HUES64 (cell line): Measurements from ENCODE around the gene OSBPL2.

Source experiments
- H3K27ac ChIP-seq: 2 replicates; pipeline ENCODE4 v1.7.0; 2013; ENCODE audit warnings: low read depth, low read length, inconsistent platforms
- H3K27me3 ChIP-seq: 2 replicates; pipeline ENCODE4 v1.6.1; 2013; ENCODE audit warnings: mild to moderate bottlenecking, low read length; ENCODE audit not compliant: insufficient read depth
- H3K36me3 ChIP-seq: 2 replicates; pipeline ENCODE4 v1.6.1; 2013; ENCODE audit warnings: mild to moderate bottlenecking, low read length; ENCODE audit not compliant: insufficient read depth
- H3K4me1 ChIP-seq: 2 replicates; pipeline ENCODE4 v1.6.1; 2013; ENCODE audit warnings: mild to moderate bottlenecking, low read length, moderate library complexity; ENCODE audit not compliant: insufficient read depth
- H3K4me3 ChIP-seq: 2 replicates; pipeline ENCODE4 v1.5.1; 2013; ENCODE audit warnings: mild to moderate bottlenecking, low read length, moderate library complexity
- H3K9ac ChIP-seq: 2 replicates; pipeline ENCODE4 v1.6.1; 2013; ENCODE audit warnings: mild to moderate bottlenecking, low read depth, low read length
- H3K9me3 ChIP-seq: 2 replicates; pipeline ENCODE4 v1.6.1; 2013; ENCODE audit warnings: low read depth, low read length; ENCODE audit not compliant: insufficient read depth
- WGBS: fragments of 150-250, 120-280 bp; methylation state at CpG from one replicate; pipeline ENCODE4 v1.1.7; 2013; ENCODE audit warnings: missing lambda C conversion rate; 5-methylcytosine and 5-hydroxymethylcytosine counted together

The OSBPL2 gene

GRCh38 chr20:62334881-62335280 lies 96.6 kb downstream of the OSBPL2 start:
- H3K36me3 ChIP-seq: peaks cover 87% of the 10 kb centered on the region
- 96% methylated on average over 13 of the region's 13 CpGs for WGBS
- H3K4me1 ChIP-seq: no peaks in the 10 kb centered on the region
- H3K9me3 ChIP-seq: no peaks in the 10 kb centered on the region
- no peaks in the 10 kb centered on the region for H3K27me3 ChIP-seq
- no peak overlapping the region for H3K4me3 ChIP-seq
- H3K27ac ChIP-seq: no peak overlapping the region
- H3K9ac ChIP-seq: no peak overlapping the region

- peaks cover 87% of the 10 kb centered on the region for H3K36me3 ChIP-seq
- no peaks in the 10 kb centered on the region for H3K4me1 ChIP-seq
- WGBS: 94% methylated on average over 6 of the region's 6 CpGs
- no peak overlapping the region for H3K9ac ChIP-seq
- H3K4me3 ChIP-seq: no peak overlapping the region
- no peaks in the 10 kb centered on the region for H3K9me3 ChIP-seq
- H3K27ac ChIP-seq: no peak overlapping the region
- H3K27me3 ChIP-seq: no peaks in the 10 kb centered on the region
These were observed 97.2 kb downstream of the OSBPL2 start for GRCh38 chr20:62335532-62335931.

GRCh38 chr20:62336329-62336728 lies 98.0 kb downstream of the OSBPL2 start:
- no peak overlapping the region for H3K27ac ChIP-seq
- no peak overlapping the region for H3K4me3 ChIP-seq
- H3K27me3 ChIP-seq: no peaks in the 10 kb centered on the region
- peaks cover 89% of the 10 kb centered on the region for H3K36me3 ChIP-seq
- WGBS: 93% methylated on average over 11 of the region's 11 CpGs
- no peaks in the 10 kb centered on the region for H3K4me1 ChIP-seq
- no peaks in the 10 kb centered on the region for H3K9me3 ChIP-seq
- no peak overlapping the region for H3K9ac ChIP-seq

GRCh38 chr20:62336775-62337557 lies 98.6 kb downstream of the OSBPL2 start:
- WGBS: 97% methylated on average over 53 of the region's 53 CpGs

GRCh38 chr20:62337558-62338293 lies 99.4 kb downstream of the OSBPL2 start:
- Histone ChIP-seq H3K4me3 (no peak overlapping the region), H3K36me3 (peaks cover 85% of the 10 kb centered on the region), H3K4me1 (no peaks in the 10 kb centered on the region), H3K27ac (no peak overlapping the region), H3K9ac (no peak overlapping the region), H3K9me3 (no peaks in the 10 kb centered on the region), H3K27me3 (no peaks in the 10 kb centered on the region)
- 95% methylated on average over 34 of the region's 34 CpGs for WGBS

More at GRCh38 chr20:62336775-62337557, 98.6 kb downstream of the OSBPL2 start:
- Histone ChIP-seq H3K36me3 (peaks cover 89% of the 10 kb centered on the region), H3K9ac (no peak overlapping the region), H3K4me3 (no peak overlapping the region), H3K9me3 (no peaks in the 10 kb centered on the region), H3K27ac (no peak overlapping the region), H3K27me3 (no peaks in the 10 kb centered on the region), H3K4me1 (no peaks in the 10 kb centered on the region)

- Histone ChIP-seq H3K36me3 (peaks cover 85% of the 10 kb centered on the region), H3K9ac (no peak overlapping the region)
These were observed 99.9 kb downstream of the OSBPL2 start for GRCh38 chr20:62338294-62338620.

GRCh38 chr20:62339647-62340062 lies 101.3 kb downstream of the OSBPL2 start:
- no peak overlapping the region for H3K9ac ChIP-seq
- H3K27ac ChIP-seq: no peak overlapping the region
- no peaks in the 10 kb centered on the region for H3K27me3 ChIP-seq
- H3K4me3 ChIP-seq: no peak overlapping the region
- no peaks in the 10 kb centered on the region for H3K9me3 ChIP-seq
- peaks cover 90% of the 10 kb centered on the region for H3K36me3 ChIP-seq
- 87% methylated on average over 14 of the region's 14 CpGs for WGBS
- no peaks in the 10 kb centered on the region for H3K4me1 ChIP-seq

More at GRCh38 chr20:62338294-62338620, 99.9 kb downstream of the OSBPL2 start:
- Histone ChIP-seq H3K9me3 (no peaks in the 10 kb centered on the region), H3K27me3 (no peaks in the 10 kb centered on the region), H3K4me3 (no peak overlapping the region), H3K4me1 (no peaks in the 10 kb centered on the region), H3K27ac (no peak overlapping the region)
- WGBS: 97% methylated on average over 16 of the region's 16 CpGs

- H3K36me3 ChIP-seq: peaks cover 89% of the 10 kb centered on the region
- 97% methylated on average over 10 of the region's 10 CpGs for WGBS
- no peaks in the 10 kb centered on the region for H3K27me3 ChIP-seq
- no peak overlapping the region for H3K4me3 ChIP-seq
- no peaks in the 10 kb centered on the region for H3K4me1 ChIP-seq
- no peaks in the 10 kb centered on the region for H3K9me3 ChIP-seq
- no peak overlapping the region for H3K9ac ChIP-seq
- H3K27ac ChIP-seq: no peak overlapping the region
These were observed 104.6 kb downstream of the OSBPL2 start for GRCh38 chr20:62342910-62343309.

- WGBS: 91% methylated on average over 5 of the region's 5 CpGs
- no peaks in the 10 kb centered on the region for H3K27me3 ChIP-seq
- no peak overlapping the region for H3K9ac ChIP-seq
These were observed 105.8 kb downstream of the OSBPL2 start for GRCh38 chr20:62344092-62344491.

GRCh38 chr20:62344782-62345181 lies 106.5 kb downstream of the OSBPL2 start:
- H3K9ac ChIP-seq: no peak overlapping the region
- H3K27ac ChIP-seq: no peak overlapping the region
- WGBS: 93% methylated on average over 10 of the region's 10 CpGs
- no peaks in the 10 kb centered on the region for H3K27me3 ChIP-seq
- peaks cover 4% of the 10 kb centered on the region; the same call in 1 of the 2 replicates for H3K9me3 ChIP-seq
- no peak overlapping the region for H3K4me3 ChIP-seq
- peaks cover 84% of the 10 kb centered on the region for H3K36me3 ChIP-seq
- H3K4me1 ChIP-seq: no peaks in the 10 kb centered on the region

More at GRCh38 chr20:62344092-62344491, 105.8 kb downstream of the OSBPL2 start:
- H3K4me1 ChIP-seq: no peaks in the 10 kb centered on the region
- H3K9me3 ChIP-seq: peaks cover 4% of the 10 kb centered on the region; the same call in 1 of the 2 replicates
- H3K4me3 ChIP-seq: no peak overlapping the region
- peaks cover 86% of the 10 kb centered on the region for H3K36me3 ChIP-seq
- no peak overlapping the region for H3K27ac ChIP-seq
